ENCODE results near the gene DISP3.

DNA sequence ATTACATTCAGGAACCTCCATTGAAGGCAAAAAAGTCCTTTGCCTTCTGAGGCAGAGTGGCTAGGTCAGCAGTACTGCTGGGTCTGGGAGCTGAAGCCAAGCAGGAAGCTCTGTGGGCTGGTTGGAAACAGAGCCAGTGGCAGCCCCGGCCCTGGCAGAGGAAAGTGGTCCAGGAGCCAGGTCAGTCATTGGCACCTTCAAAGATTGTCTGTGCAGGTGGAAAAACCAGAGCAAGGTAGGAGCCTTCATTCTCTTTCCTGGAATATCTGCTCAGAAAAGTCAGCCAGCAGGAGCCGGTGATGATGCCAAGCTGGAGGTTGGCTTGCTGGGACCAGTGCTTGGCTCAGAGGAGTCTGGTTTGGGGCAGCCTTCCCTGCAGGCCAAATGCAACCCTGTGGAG lies 12.5 kb upstream of the DISP3 start:
- TF ChIP-seq GATA2 (IDR thresholded peaks at IDR 0.05; ENCODE audit: low read depth, low read length): no peak
- TF ChIP-seq GATA3 (IDR thresholded peaks at IDR 0.05; ENCODE audit: low read depth, low read length): no peak

All from SH-SY5Y (cell line).